GM12874 (cell line): ENCODE measurements around the gene C2orf76.

Experiments used
- TF ChIP-seq, protein P1 (sequence below): IDR thresholded peaks from 2 replicates; pipeline ENCODE4 v1.5.1; 2011; ENCODE audit warnings: low read depth, mild to moderate bottlenecking, control low read depth, low read length, moderate library complexity; ENCODE audit not compliant: insufficient read depth

C2orf76 gene

GRCh38 chr2:119366649-119367471 lies at the start of gene C2orf76, which contains the start of gene DBI:
Gene C2orf76 (minus strand): TSS chr2:119366834. CDS start chr2:119339959, 26,875 bp downstream.
Gene DBI (plus strand): TSS chr2:119366977. CDS start chr2:119367052, 75 bp downstream.
- TF ChIP-seq, protein P1, sequence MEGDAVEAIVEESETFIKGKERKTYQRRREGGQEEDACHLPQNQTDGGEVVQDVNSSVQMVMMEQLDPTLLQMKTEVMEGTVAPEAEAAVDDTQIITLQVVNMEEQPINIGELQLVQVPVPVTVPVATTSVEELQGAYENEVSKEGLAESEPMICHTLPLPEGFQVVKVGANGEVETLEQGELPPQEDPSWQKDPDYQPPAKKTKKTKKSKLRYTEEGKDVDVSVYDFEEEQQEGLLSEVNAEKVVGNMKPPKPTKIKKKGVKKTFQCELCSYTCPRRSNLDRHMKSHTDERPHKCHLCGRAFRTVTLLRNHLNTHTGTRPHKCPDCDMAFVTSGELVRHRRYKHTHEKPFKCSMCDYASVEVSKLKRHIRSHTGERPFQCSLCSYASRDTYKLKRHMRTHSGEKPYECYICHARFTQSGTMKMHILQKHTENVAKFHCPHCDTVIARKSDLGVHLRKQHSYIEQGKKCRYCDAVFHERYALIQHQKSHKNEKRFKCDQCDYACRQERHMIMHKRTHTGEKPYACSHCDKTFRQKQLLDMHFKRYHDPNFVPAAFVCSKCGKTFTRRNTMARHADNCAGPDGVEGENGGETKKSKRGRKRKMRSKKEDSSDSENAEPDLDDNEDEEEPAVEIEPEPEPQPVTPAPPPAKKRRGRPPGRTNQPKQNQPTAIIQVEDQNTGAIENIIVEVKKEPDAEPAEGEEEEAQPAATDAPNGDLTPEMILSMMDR: no peak

DNA sequence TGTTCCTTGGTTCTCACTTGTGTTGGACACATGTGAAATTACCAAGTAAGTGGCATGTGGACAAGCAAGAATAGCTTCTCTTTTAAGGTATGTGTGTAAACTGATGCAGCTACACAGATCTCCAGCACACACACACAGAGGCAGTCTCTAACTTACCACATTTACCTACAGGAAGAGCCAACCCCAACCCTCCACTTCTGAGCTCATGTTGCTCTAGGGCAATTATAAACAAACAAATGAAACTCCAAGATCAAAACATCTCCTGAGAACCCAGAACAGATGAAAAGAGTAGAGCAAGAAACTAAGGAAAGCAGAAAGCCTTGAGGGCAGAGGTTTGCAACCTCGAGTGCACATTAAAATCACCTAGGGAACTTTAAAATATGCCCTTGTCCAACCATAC lies 49.0 kb upstream of the C2orf76 start:
- TF ChIP-seq, protein P1: no peak

- TF ChIP-seq, protein P1: no peak
These were observed 48.3 kb upstream of the C2orf76 start for GRCh38 chr2:119414894-119415293.

- TF ChIP-seq, protein P1: no peak
These were observed 42.9 kb upstream of the C2orf76 start for GRCh38 chr2:119409506-119409905.

- TF ChIP-seq, protein P1: no peak
These were observed 41.6 kb upstream of the C2orf76 start for GRCh38 chr2:119408221-119408619.

GRCh38 chr2:119407430-119408220 lies 41.0 kb upstream of the C2orf76 start:
- TF ChIP-seq, protein P1: peak; percentile 70

DNA sequence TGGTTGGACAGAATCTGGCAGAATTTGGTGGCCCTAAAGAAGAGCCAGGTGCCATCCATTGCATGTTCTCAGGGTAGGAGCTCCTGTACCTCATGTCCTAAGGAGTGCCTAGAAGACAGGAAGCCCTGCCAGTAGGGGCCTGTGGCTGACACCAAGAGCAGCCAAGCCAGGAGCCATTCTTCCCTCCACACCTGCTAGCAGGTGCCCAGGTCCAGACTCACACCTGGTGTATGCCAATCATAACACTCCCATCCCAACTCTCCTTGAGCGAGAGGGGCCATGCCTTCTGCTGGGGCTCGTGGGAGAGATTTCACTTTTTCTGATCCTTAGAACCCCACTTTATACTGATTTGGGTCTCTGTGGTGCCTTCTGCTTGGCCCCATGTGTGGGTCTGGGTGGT lies 38.5 kb upstream of the C2orf76 start:
- TF ChIP-seq, protein P1: no peak
